ENCODE measurements around the gene ZNF214. TPM values are rescaled to one million over a fixed set of nuclear protein-coding genes. Genes with fewer than 3 reads are reported as not detected.

ZNF214 gene
- total RNA-seq, 3 donors from 2014 or later, result 3.0 to 6.9 (median 4.9) TPM

DNA sequence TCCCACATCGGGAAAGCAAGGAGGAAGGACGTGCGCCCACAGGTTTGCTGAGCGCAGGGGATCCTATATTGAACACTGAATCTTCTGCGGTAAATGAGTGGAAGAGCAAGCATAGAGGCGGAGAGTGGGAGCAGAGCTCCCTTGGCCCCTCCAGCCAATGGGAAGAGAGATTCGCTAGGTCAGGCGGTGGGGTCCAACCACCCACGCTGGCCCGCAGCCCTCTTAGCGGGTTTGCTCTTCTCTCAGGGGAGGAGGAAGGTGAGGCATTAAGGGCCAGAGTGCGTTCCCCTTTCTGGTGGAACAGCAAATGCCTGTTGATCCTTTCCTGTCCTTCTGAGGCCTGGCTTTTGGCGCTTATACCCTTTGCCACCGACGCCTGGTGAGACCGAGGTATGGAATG, 10.7 kb upstream of the ZNF214 start:
- H3K4me1 ChIP-seq, result no peaks in the 10 kb centered on the region
- no peak overlapping the region for H3K4me3 ChIP-seq
- H3K36me3 ChIP-seq, result no peaks in the 10 kb centered on the region
- no peaks in the 10 kb centered on the region for H3K9me3 ChIP-seq
- H3K27ac ChIP-seq, result no peak overlapping the region
- intact Hi-C loops (cut with DNase I; ENCODE audit: low total_unique reads), result no loop called here
- no peaks in the 10 kb centered on the region for H3K27me3 ChIP-seq
- no peak for TF ChIP-seq POLR2AphosphoS5 (IDR thresholded peaks at IDR 0.05)
- TF ChIP-seq, protein P1, sequence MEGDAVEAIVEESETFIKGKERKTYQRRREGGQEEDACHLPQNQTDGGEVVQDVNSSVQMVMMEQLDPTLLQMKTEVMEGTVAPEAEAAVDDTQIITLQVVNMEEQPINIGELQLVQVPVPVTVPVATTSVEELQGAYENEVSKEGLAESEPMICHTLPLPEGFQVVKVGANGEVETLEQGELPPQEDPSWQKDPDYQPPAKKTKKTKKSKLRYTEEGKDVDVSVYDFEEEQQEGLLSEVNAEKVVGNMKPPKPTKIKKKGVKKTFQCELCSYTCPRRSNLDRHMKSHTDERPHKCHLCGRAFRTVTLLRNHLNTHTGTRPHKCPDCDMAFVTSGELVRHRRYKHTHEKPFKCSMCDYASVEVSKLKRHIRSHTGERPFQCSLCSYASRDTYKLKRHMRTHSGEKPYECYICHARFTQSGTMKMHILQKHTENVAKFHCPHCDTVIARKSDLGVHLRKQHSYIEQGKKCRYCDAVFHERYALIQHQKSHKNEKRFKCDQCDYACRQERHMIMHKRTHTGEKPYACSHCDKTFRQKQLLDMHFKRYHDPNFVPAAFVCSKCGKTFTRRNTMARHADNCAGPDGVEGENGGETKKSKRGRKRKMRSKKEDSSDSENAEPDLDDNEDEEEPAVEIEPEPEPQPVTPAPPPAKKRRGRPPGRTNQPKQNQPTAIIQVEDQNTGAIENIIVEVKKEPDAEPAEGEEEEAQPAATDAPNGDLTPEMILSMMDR (IDR thresholded peaks at IDR 0.05), result no peak
- no peak for DNase-seq (ENCODE audit: low spot score in 2 of 2)

DNA sequence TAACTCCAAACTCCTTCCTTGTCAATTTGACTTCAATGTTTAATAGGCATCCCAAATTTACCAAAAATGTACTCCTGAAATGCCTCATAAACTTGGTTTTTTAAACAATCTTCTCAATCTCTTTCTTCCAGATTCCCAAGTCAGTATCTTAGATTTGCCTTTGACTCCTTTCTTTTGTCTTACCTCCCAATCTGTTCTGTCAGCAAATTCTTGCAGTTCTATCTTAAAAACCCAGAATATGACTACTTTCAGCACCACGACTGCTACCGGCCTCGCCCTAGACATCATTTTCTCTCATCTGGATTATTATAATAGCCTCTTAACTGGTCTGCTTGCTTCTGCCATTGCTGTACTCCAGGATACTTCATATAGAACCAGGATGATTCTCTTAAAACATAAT, 8.0 kb upstream of the ZNF214 start:
- Histone ChIP-seq H3K4me3 (no peak overlapping the region), H3K27me3 (no peaks in the 10 kb centered on the region), H3K4me1 (no peaks in the 10 kb centered on the region), H3K9me3 (no peaks in the 10 kb centered on the region), H3K36me3 (no peaks in the 10 kb centered on the region), H3K27ac (no peak overlapping the region)
- intact Hi-C loops (cut with DNase I; ENCODE audit: low total_unique reads), result no loop called here
- TF ChIP-seq POLR2A (IDR thresholded peaks at IDR 0.05) (no peak), POLR2AphosphoS5 (IDR thresholded peaks at IDR 0.05) (no peak)
- TF ChIP-seq, protein P1 (IDR thresholded peaks at IDR 0.05), result no peak
- DNase-seq (ENCODE audit: low spot score in 2 of 2), result no peak

DNA sequence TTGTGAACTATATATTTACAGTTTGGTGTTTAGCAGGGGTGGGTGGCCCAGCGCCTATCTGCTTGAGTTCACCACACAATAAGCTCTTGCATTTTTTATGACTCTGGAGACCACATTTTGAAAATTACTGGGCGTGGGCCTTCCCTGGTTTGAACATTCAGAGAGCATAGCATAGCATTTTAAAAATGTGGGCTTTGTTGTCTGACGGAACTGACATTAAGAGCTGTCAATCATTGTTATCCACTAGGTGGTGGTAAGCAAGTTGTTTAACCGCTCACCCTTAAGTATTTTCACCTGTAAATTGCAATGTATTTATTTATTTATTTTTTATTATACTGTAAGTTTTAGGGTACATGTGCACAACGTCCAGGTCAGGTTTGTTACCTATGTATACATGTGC, 1.2 kb upstream of the ZNF214 start:
- no peaks in the 10 kb centered on the region for H3K9me3 ChIP-seq
- H3K4me1 ChIP-seq, result no peaks in the 10 kb centered on the region
- no peaks in the 10 kb centered on the region for H3K27me3 ChIP-seq
- no peak for DNase-seq (ENCODE audit: low spot score in 2 of 2)
- no peaks in the 10 kb centered on the region for H3K36me3 ChIP-seq
- no peak overlapping the region for H3K4me3 ChIP-seq
- TF ChIP-seq POLR2AphosphoS5 (IDR thresholded peaks at IDR 0.05) (no peak), POLR2A (IDR thresholded peaks at IDR 0.05) (no peak)
- TF ChIP-seq, protein P1 (IDR thresholded peaks at IDR 0.05), result no peak
- intact Hi-C loops (cut with DNase I; ENCODE audit: low total_unique reads), result no loop called here
- no peak overlapping the region for H3K27ac ChIP-seq

DNA sequence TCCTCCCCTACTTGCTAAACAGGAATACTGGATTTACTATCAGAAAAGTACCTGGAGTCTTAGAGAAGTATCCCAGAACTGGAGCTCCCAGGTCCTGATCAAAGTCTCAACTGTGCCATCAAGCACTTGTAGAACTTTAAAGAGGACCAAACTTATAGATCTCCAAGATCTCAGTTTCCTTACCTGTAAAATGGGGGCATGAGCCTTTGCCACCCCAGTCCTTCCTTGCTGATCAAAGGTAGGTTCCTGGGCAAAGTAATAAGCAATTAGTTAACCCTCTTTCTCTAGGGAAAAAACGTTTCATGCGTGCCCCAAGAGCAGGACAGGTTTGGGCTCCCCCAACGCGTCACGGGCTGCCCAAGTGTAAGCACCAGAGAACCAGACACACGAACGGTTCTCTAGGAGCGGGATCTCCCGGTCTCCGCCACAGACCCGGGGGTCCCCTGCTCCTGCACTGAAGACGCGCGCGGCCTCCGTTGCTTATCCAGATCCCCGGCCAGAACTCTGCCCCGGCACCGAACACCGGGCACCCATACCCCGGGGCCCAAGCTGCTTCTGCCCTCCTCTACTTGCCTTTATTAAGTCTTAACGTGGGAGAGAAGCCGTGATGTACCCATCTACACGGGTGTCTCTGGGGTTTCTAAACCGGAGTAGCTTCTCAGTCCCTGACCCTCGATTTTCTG, 505 bp downstream of the ZNF214 start:
- DNase-seq (ENCODE audit: low spot score in 2 of 2), result no peak
- intact Hi-C loops (cut with DNase I; ENCODE audit: low total_unique reads), result no loop called here
- Histone ChIP-seq H3K4me1 (no peaks in the 10 kb centered on the region), H3K36me3 (no peaks in the 10 kb centered on the region), H3K27ac (peak overlapping the region; percentile 74 to 80), H3K9me3 (no peaks in the 10 kb centered on the region), H3K27me3 (no peaks in the 10 kb centered on the region), H3K4me3 (peak overlapping the region; percentile 60 to 71 (median 68))
- no peak for TF ChIP-seq POLR2A (IDR thresholded peaks at IDR 0.05)
- TF ChIP-seq POLR2AphosphoS5 (IDR thresholded peaks at IDR 0.05), result no peak
- TF ChIP-seq, protein P1 (IDR thresholded peaks at IDR 0.05), result no peak

DNA sequence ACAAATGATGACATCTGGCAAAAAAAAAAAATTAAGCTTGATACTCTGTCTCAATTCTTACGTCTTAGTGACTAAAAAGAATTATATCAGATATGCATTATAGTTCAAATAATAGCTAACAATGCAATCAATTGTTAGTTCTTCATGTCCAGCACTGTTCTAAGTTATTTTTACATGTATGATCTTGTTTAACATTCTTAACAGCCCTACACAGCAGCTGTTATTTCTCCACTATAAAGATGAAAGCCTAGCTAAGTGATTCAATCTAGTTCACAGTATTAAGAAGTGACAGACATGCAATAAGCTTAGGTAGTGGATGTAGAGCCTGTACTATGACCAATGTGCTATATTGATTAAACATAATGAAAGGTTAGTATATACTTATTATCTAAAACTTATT, 4.1 kb downstream of the ZNF214 start:
- H3K4me1 ChIP-seq, result no peaks in the 10 kb centered on the region
- no peaks in the 10 kb centered on the region for H3K36me3 ChIP-seq
- intact Hi-C loops (cut with DNase I; ENCODE audit: low total_unique reads), result no loop called here
- TF ChIP-seq POLR2A (IDR thresholded peaks at IDR 0.05), result no peak
- no peak for TF ChIP-seq POLR2AphosphoS5 (IDR thresholded peaks at IDR 0.05)
- TF ChIP-seq, protein P1 (IDR thresholded peaks at IDR 0.05), result no peak
- H3K27ac ChIP-seq, result no peak overlapping the region
- H3K9me3 ChIP-seq, result no peaks in the 10 kb centered on the region
- H3K4me3 ChIP-seq, result no peak overlapping the region
- no peaks in the 10 kb centered on the region for H3K27me3 ChIP-seq
- DNase-seq (ENCODE audit: low spot score in 2 of 2), result no peak
